Measurements from ENCODE around the gene OR1K1. TPM values are rescaled to one million over a fixed set of nuclear protein-coding genes. Genes with fewer than 3 reads are reported as not detected.
A peak's percentile ranks its signal among the peaks of the same experiment; 100 is the strongest.
"Not testable (repeated sequence)": the region's sequence is repeated elsewhere in the genome, so short reads cannot be mapped to it uniquely, and the experiment has no call there.

OR1K1 gene
- polyA plus RNA-seq (ENCODE audit: insufficient read length in 10 of 10), result not detected
- long read RNA-seq, donor 1, result 0 reads
- long read RNA-seq, donor 2, result 0 reads
- long read RNA-seq, donor 3, result 0 reads
- long read RNA-seq, donor 4, result 0 reads
- long read RNA-seq, donor 5, partial matches to known transcripts, result 0 of 1 reads
- long read RNA-seq, donor 5, other reads (novel, unspliced or antisense), result 0 of 1 reads
- long read RNA-seq, donor 6, result 0 reads
- long read RNA-seq, donor 7, result 0 reads
- long read RNA-seq, donor 8, result 0 reads
- long read RNA-seq, donor 9, result 0 reads

GRCh38 chr9:122800066-122801060 is at the start of gene OR1K1:
OR1K1 (plus strand) TSS chr9:122800123; CDS start chr9:122800123, 0 bp downstream.
- no peak for DNase-seq

GRCh38 chr9:122754825-122755224 is 45.1 kb upstream of the OR1K1 start:
- DNase-seq, result no peak

GRCh38 chr9:122767817-122768216 is 32.1 kb upstream of the OR1K1 start:
- no peak for DNase-seq

GRCh38 chr9:122777052-122777451 is 22.9 kb upstream of the OR1K1 start:
- no peak for DNase-seq

- peak in 1 of 3 donors; percentile 6 for DNase-seq
These were observed 21.8 kb upstream of the OR1K1 start for GRCh38 chr9:122777935-122778627.

- DNase-seq, result peak in 1 of 3 donors; percentile 4
These were observed 20.7 kb upstream of the OR1K1 start for GRCh38 chr9:122779181-122779580.

- no peak for DNase-seq
These were observed 19.9 kb upstream of the OR1K1 start for GRCh38 chr9:122780026-122780425.

GRCh38 chr9:122781671-122782070 is 18.3 kb upstream of the OR1K1 start:
- no peak for DNase-seq

GRCh38 chr9:122785269-122785668 is 14.7 kb upstream of the OR1K1 start:
- no peak for DNase-seq

GRCh38 chr9:122786338-122786737 is 13.6 kb upstream of the OR1K1 start:
- no peak for DNase-seq

GRCh38 chr9:122788831-122789230 is 11.1 kb upstream of the OR1K1 start, which contains the start of gene OR5C1:
OR5C1 (plus strand) TSS chr9:122788933; CDS start chr9:122788933, 0 bp downstream.
- DNase-seq, result no peak

GRCh38 chr9:122789256-122790046 is 10.5 kb upstream of the OR1K1 start:
- no peak for DNase-seq

GRCh38 chr9:122791872-122792669 is 7.9 kb upstream of the OR1K1 start:
- no peak for DNase-seq

- DNase-seq, result no peak
These were observed 2.4 kb upstream of the OR1K1 start for GRCh38 chr9:122797316-122798063.

- DNase-seq, result no peak
These were observed 6.7 kb downstream of the OR1K1 start for GRCh38 chr9:122806661-122807060.

- DNase-seq, result no peak
These were observed 7.5 kb downstream of the OR1K1 start for GRCh38 chr9:122807271-122807900.

- DNase-seq, result no peak
These were observed 8.2 kb downstream of the OR1K1 start for GRCh38 chr9:122808141-122808540.

GRCh38 chr9:122809261-122809660 is 9.3 kb downstream of the OR1K1 start:
- DNase-seq, result not testable (repeated sequence)

All from muscle of back (tissue), 13 donors.